Nephron progenitor cell (in vitro differentiated cells): ENCODE measurements around the gene CTSL.
A peak's percentile ranks its signal among the peaks of the same experiment; 100 is the strongest.

Experiments
- DNase-seq: peaks from one replicate; pipeline ENCODE4 v3.0.0; 2021
- H3K27ac Mint-ChIP-seq: 2 replicates; pipeline ENCODE4 v1.8.0; 2021; ENCODE audit warnings: mild to moderate bottlenecking, moderate library complexity, mixed read lengths
- H3K27me3 Mint-ChIP-seq: 2 replicates; pipeline ENCODE4 v1.8.0; 2021; ENCODE audit warnings: mild to moderate bottlenecking, low read depth, mixed read lengths; ENCODE audit not compliant: poor library complexity
- H3K36me3 Mint-ChIP-seq: 2 replicates; pipeline ENCODE4 v1.8.0; 2021; ENCODE audit warnings: low read depth, mixed read lengths
- H3K4me1 Mint-ChIP-seq: 2 replicates; pipeline ENCODE4 v1.8.0; 2021; ENCODE audit warnings: mixed read lengths
- H3K4me3 Mint-ChIP-seq: 2 replicates; pipeline ENCODE4 v1.8.0; 2021; ENCODE audit warnings: mild to moderate bottlenecking, moderate library complexity, mixed read lengths
- H3K9me3 Mint-ChIP-seq: 2 replicates; pipeline ENCODE4 v1.8.0; 2021; ENCODE audit warnings: mild to moderate bottlenecking, moderate library complexity, mixed read lengths
- CTCF ChIP-seq: fragments of 200-600 bp; sonication (generic); IDR thresholded peaks from 2 replicates; pipeline ENCODE4 v1.5.0; 2021; ENCODE audit warnings: antibody characterized with exemption

CTSL gene

GRCh38 chr9:87713988-87714330, 12.0 kb upstream of the CTSL start:
- Mint-ChIP-seq H3K27me3 (peaks cover 8% of the 10 kb centered on the region), H3K36me3 (no peaks in the 10 kb centered on the region), H3K9me3 (no peaks in the 10 kb centered on the region), H3K4me3 (no peak overlapping the region), H3K27ac (no peak overlapping the region), H3K4me1 (peaks cover 44% of the 10 kb centered on the region)
- DNase-seq: no peak
- no peak for TF ChIP-seq CTCF

GRCh38 chr9:87714819-87715218, 11.1 kb upstream of the CTSL start:
- no peak for DNase-seq
- Mint-ChIP-seq H3K4me3 (no peak overlapping the region), H3K27ac (no peak overlapping the region), H3K9me3 (no peaks in the 10 kb centered on the region), H3K36me3 (no peaks in the 10 kb centered on the region), H3K27me3 (peaks cover 8% of the 10 kb centered on the region), H3K4me1 (peaks cover 44% of the 10 kb centered on the region)
- no peak for TF ChIP-seq CTCF

- H3K27ac Mint-ChIP-seq: peak overlapping the region; percentile 78
- no peaks in the 10 kb centered on the region for H3K9me3 Mint-ChIP-seq
- H3K36me3 Mint-ChIP-seq: no peaks in the 10 kb centered on the region
- H3K4me1 Mint-ChIP-seq: peaks cover 38% of the 10 kb centered on the region
- TF ChIP-seq CTCF: no peak
- H3K27me3 Mint-ChIP-seq: peaks cover 6% of the 10 kb centered on the region
- no peak overlapping the region for H3K4me3 Mint-ChIP-seq
- no peak for DNase-seq
Observed at GRCh38 chr9:87716141-87716540, 9.8 kb upstream of the CTSL start.

- no peak for TF ChIP-seq CTCF
- H3K27ac Mint-ChIP-seq: no peak overlapping the region
- no peaks in the 10 kb centered on the region for H3K36me3 Mint-ChIP-seq
- no peak for DNase-seq
- peaks cover 32% of the 10 kb centered on the region for H3K4me1 Mint-ChIP-seq
- H3K9me3 Mint-ChIP-seq: no peaks in the 10 kb centered on the region
- peaks cover 12% of the 10 kb centered on the region for H3K27me3 Mint-ChIP-seq
- H3K4me3 Mint-ChIP-seq: no peak overlapping the region
Observed at GRCh38 chr9:87717456-87717855, 8.5 kb upstream of the CTSL start.

GRCh38 chr9:87718231-87718630, 7.7 kb upstream of the CTSL start:
- Mint-ChIP-seq H3K27me3 (peaks cover 10% of the 10 kb centered on the region), H3K36me3 (no peaks in the 10 kb centered on the region), H3K4me1 (peaks cover 26% of the 10 kb centered on the region), H3K4me3 (no peak overlapping the region), H3K27ac (no peak overlapping the region), H3K9me3 (no peaks in the 10 kb centered on the region)
- no peak for DNase-seq
- TF ChIP-seq CTCF: no peak

- Mint-ChIP-seq H3K4me1 (peaks cover 18% of the 10 kb centered on the region), H3K36me3 (no peaks in the 10 kb centered on the region), H3K4me3 (no peak overlapping the region), H3K27ac (no peak overlapping the region), H3K9me3 (no peaks in the 10 kb centered on the region), H3K27me3 (peaks cover 10% of the 10 kb centered on the region)
- no peak for TF ChIP-seq CTCF
- no peak for DNase-seq
Observed at GRCh38 chr9:87718852-87719612, 6.9 kb upstream of the CTSL start.
